ENCODE data around the gene DNAJA2. TPM values are rescaled to one million over a fixed set of nuclear protein-coding genes. Genes with fewer than 3 reads are reported as not detected.

Gene DNAJA2
- total RNA-seq, 2 experiments from 2014 or later, result 53.9 to 54.1 TPM

DNA sequence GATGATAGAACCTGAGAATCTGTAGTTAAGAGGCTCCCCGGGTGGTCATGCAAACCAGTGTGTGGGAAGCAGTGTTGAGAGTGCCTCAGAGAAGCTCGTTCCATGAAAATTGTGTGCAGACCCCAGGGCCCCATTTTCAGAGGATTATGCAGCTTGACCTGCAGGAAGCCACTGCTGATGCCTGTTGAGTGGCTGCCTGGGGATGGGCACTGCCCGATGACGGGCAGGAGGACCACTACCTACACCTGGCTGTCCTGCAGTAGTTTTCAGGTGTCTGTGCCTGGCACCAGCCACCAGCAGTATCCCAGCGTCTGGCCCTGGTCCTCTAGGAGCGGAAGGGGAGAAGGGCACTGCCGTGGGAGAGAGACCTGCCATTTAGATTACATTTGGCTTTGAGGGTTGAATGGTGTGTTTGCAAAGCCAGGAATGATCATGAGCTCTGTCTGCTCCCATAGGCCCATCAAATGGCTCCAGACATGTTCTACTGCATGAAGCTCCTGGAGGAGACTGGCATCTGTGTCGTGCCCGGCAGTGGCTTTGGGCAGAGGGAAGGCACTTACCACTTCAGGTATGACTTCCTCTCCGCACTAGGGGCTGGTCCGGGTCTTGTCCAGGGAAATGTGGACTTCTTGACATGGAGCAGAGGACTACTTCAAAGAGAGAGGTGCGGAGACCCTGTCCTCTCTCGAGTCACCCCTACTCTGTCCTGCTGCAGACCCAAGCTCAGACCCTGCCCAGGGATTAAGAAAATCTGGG lies 46.8 kb downstream of the DNAJA2 start:
- no peak for ATAC-seq
- DNase-seq, result no peak
- peaks cover 1% of the 10 kb centered on the region for H3K4me1 Mint-ChIP-seq (ENCODE audit: low read depth)
- no peaks in the 10 kb centered on the region for H3K27me3 Mint-ChIP-seq (ENCODE audit: low read depth)
- no peak overlapping the region for H3K4me3 Mint-ChIP-seq
- ChIA-PET POLR2A (no interaction called here), CTCF (interaction anchor here (0.6 to 6.2 kb wide), 4 partner anchors 10 to 368 kb away, joined by 3 to 37 read pairs (median 4); no protein-coding TSS in a partner anchor)
- peaks cover 2% of the 10 kb centered on the region for H3K36me3 Mint-ChIP-seq (ENCODE audit: low read depth)
- H3K27ac Mint-ChIP-seq, result no peak overlapping the region
- H3K9me3 Mint-ChIP-seq (ENCODE audit: insufficient read depth), result no peaks in the 10 kb centered on the region

DNA sequence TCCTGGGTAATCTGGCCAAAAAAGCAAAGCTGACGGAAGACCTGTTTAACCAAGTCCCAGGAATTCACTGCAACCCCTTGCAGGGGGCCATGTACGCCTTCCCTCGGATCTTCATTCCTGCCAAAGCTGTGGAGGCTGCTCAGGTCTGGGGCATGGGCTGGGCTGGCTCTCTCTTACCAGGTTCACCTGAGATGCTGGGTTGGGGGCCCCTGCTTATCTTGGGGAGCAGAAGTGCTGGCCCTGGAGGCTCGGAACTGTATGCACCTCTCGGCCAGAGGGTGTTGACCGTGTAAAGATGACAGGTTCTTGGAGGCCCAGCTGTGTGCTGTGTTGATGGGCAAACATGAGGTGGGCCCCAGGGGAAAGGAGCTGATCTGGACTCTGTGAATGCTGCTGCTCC lies 49.1 kb downstream of the DNAJA2 start:
- Mint-ChIP-seq H3K27ac (no peak overlapping the region), H3K4me3 (no peak overlapping the region), H3K36me3 (ENCODE audit: low read depth) (peaks cover 2% of the 10 kb centered on the region), H3K9me3 (ENCODE audit: insufficient read depth) (no peaks in the 10 kb centered on the region), H3K27me3 (ENCODE audit: low read depth) (no peaks in the 10 kb centered on the region), H3K4me1 (ENCODE audit: low read depth) (no peaks in the 10 kb centered on the region)
- POLR2A ChIA-PET, result no interaction called here
- DNase-seq (no peak), ATAC-seq (no peak)
- CTCF ChIA-PET, result interaction anchor here (0.8 kb wide), 1 partner anchor 251 kb away, joined by 3 read pairs; no protein-coding TSS in a partner anchor

DNA sequence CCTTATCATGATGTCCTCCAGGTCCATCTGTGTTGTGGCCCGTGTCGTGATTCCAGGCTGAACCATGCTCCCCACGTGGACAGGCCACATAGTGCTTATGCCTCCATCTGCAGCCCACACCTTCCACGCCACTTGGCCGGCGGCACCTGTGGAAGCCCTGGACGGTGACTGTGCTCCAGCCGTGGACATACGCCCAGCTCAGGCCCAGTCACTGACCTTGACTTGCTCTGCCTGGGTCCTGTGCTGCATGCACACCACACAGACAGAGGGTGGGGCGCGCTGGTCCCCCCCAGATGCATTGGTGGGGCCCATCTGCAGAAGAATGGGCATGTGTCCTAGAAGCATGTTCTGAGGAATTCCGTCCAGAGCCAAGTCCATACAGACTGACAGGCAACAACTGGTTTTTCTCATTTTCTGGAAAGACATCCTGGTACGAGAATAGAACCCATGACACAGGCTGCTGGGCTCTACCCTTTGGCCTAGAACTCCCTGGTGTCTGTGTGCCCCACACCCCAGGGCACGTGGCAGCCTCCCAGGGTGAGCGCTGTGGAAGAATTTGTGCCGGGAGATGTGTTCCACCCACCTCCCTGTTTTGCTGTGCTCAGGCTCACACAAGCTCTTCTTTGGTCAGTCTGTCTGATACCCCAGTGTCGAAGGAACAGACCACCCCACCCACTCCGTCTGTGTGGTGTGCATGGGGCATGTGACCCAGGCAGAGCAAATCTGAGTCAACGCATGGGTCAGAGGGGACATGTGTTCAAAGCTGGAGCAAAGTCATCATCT lies 49.8 kb downstream of the DNAJA2 start:
- ATAC-seq, result no peak
- no peaks in the 10 kb centered on the region for H3K9me3 Mint-ChIP-seq (ENCODE audit: insufficient read depth)
- H3K27me3 Mint-ChIP-seq (ENCODE audit: low read depth), result no peaks in the 10 kb centered on the region
- ChIA-PET CTCF (interaction anchor here (0.8 to 1.0 kb wide), 2 partner anchors 15 to 250 kb away, joined by 3 read pairs; no protein-coding TSS in a partner anchor), POLR2A (no interaction called here)
- H3K27ac Mint-ChIP-seq, result no peak overlapping the region
- no peak overlapping the region for H3K4me3 Mint-ChIP-seq
- no peak for DNase-seq
- no peaks in the 10 kb centered on the region for H3K4me1 Mint-ChIP-seq (ENCODE audit: low read depth)
- peaks cover 2% of the 10 kb centered on the region for H3K36me3 Mint-ChIP-seq (ENCODE audit: low read depth)

DNA sequence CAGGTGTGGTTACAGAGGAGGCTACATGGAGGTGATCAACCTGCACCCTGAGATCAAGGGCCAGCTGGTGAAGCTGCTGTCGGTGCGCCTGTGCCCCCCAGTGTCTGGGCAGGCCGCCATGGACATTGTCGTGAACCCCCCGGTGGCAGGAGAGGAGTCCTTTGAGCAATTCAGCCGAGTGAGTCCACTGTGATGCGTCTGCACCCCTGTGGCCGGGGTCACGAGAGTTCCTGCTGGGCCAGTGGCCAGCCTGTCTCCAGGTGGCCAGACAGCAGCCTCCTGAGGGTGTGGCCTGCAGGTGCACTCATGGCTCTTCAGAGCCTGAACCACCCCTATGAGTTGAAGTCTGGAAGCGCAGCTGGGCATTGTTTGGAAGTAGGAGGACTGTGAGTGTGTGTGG lies 51.2 kb downstream of the DNAJA2 start:
- Mint-ChIP-seq H3K36me3 (ENCODE audit: low read depth) (peaks cover 2% of the 10 kb centered on the region), H3K9me3 (ENCODE audit: insufficient read depth) (no peaks in the 10 kb centered on the region), H3K4me1 (ENCODE audit: low read depth) (no peaks in the 10 kb centered on the region), H3K27me3 (ENCODE audit: low read depth) (no peaks in the 10 kb centered on the region), H3K27ac (no peak overlapping the region), H3K4me3 (no peak overlapping the region)
- ATAC-seq (no peak), DNase-seq (no peak)
- CTCF ChIA-PET, result interaction anchor here (1.0 kb wide), 1 partner anchor 14 kb away, joined by 3 read pairs; no protein-coding TSS in a partner anchor
- POLR2A ChIA-PET, result interaction anchor here (0.6 kb wide), 1 partner anchor 114 kb away, joined by 3 read pairs; no protein-coding TSS in a partner anchor

DNA sequence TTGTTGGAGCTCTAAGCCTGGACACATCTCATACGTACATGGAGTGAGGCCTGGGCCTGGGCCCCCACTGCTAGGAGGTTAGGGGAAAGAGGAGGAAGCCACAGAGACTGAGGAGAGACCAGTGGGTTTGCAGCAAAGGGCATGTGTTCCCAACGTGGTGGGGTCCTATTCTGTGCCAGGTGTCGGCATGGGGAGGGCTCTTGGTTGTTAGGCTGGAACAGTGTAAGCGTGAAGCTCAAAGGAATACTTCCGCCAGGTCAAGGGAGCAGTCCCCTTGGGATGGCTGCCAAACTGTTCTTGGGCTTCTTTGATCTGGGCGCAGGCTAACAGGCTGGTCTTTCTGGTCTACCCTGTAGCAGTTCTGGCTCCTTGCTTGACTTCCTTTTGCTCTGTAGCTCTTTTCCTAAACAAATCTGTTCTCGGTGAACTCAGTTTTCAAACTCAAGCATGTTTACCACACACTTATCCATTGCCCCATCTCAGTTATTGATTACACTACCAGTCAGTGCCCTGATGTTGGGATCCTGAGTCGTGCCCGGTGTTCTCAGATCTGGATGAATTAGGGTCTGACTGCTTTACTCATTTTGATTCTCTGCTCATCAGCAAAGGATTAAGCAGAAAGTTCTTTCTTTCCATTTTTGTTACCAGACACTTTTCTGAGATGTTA lies 52.9 kb downstream of the DNAJA2 start:
- no peak for ATAC-seq
- CTCF ChIA-PET, result interaction anchor here (1.7 to 2.2 kb wide), 3 partner anchors 10 to 67 kb away, joined by 5 to 10 read pairs (median 8); no protein-coding TSS in a partner anchor
- POLR2A ChIA-PET, result interaction anchor here (0.6 kb wide), 1 partner anchor 12 kb away, joined by 3 read pairs; no protein-coding TSS in a partner anchor
- Mint-ChIP-seq H3K27me3 (ENCODE audit: low read depth) (no peaks in the 10 kb centered on the region), H3K27ac (no peak overlapping the region), H3K36me3 (ENCODE audit: low read depth) (peaks cover 3% of the 10 kb centered on the region), H3K4me1 (ENCODE audit: low read depth) (no peaks in the 10 kb centered on the region), H3K9me3 (ENCODE audit: insufficient read depth) (no peaks in the 10 kb centered on the region), H3K4me3 (no peak overlapping the region)
- no peak for DNase-seq

DNA sequence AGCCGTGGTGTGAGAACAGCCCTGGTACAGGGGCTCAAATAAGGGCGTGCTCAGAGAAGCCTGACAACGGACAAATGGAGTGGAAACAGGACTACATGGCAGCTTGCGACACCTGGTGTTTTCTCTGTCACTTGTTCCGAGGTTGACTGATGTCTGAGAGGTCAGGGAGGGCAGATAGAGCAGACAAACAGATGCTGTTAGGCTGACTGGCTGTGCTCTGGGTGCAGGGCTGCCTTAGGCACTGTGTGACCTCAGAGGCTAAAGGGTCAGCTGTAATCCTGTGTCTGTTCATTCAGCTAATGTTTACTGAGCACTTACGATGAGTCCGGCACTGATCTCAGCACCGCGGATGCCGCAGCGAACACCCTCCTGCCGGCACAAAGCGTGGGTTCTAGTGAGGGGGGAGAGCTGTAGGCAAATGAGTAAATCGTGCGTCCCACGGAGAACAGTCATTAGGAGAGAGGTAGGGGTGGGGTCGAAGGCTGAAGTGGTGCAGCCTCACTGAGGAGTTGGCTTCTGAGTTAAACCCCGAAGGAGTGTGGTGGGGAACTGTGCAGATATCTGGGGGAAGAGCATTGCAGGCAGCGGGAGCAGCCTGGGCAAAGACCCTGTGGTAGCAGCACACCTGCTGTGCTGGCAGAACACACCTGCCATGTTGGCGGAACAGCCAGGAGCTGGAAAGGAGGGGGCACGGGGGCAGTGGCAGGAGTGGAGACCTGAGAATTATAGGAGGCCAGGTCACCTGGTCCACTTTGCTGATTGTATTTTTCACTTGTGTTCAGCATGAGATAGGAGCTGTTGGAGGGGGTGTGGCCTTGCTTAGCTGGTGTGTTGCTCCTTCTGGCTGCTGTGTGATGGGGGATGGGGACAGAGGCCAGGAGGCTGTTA lies 54.3 kb downstream of the DNAJA2 start:
- POLR2A ChIA-PET, result no interaction called here
- no peak for DNase-seq

DNA sequence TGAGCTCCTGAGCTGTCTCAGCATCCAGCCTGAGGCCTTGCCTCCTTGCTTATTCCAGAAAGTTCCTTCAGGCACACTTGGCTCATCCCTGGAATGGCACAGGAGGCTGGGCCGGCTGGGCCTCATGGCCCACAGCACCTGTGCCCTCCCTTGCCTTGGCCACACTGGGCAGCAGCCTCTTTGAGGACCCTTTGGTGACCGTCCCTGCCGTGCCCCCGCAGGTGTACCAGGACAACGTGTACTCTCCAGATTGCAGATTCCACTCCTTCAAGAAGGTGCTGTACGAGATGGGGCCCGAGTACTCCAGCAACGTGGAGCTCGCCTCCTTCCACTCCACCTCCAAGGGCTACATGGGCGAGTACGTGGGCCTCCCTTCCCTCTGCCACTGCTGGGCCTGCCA lies 55.1 kb downstream of the DNAJA2 start:
- Mint-ChIP-seq H3K27me3 (ENCODE audit: low read depth) (no peaks in the 10 kb centered on the region), H3K27ac (no peak overlapping the region), H3K4me3 (no peak overlapping the region), H3K36me3 (ENCODE audit: low read depth) (peaks cover 8% of the 10 kb centered on the region), H3K9me3 (ENCODE audit: insufficient read depth) (no peaks in the 10 kb centered on the region), H3K4me1 (ENCODE audit: low read depth) (no peaks in the 10 kb centered on the region)
- ATAC-seq, result no peak
- ChIA-PET CTCF (interaction anchor here (2.2 kb wide), 1 partner anchor 10 kb away, joined by 8 read pairs; no protein-coding TSS in a partner anchor), POLR2A (no interaction called here)
- no peak for DNase-seq

More for the DNA sequence above, 54.3 kb downstream of the DNAJA2 start:
- no peak for ATAC-seq
- Mint-ChIP-seq H3K4me1 (ENCODE audit: low read depth) (no peaks in the 10 kb centered on the region), H3K4me3 (no peak overlapping the region), H3K27me3 (ENCODE audit: low read depth) (no peaks in the 10 kb centered on the region), H3K36me3 (ENCODE audit: low read depth) (peaks cover 8% of the 10 kb centered on the region), H3K27ac (no peak overlapping the region), H3K9me3 (ENCODE audit: insufficient read depth) (no peaks in the 10 kb centered on the region)
- CTCF ChIA-PET, result interaction anchor here (1.7 to 2.2 kb wide), 3 partner anchors 11 to 65 kb away, joined by 5 to 10 read pairs (median 8); no protein-coding TSS in a partner anchor

DNA sequence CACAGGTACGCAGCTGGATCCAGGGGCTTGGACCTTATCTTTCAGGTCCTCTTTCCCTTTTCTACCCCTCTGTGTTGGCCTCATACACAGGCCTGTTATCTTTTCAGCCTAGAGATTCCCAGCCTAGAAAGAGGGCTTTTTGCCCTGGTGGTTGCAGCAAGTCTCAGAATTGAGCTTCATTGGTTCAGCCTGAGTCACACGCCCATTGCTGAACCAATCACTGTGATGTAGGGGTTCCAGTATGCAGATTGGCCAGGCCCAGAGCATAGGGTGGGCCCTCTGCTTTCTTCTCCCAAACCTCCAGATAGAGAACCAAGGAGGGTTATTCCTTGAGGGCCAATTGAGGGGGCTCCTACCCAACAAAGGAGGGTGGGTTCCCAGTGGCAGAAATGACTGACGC lies 56.5 kb downstream of the DNAJA2 start:
- no peak overlapping the region for H3K4me3 Mint-ChIP-seq
- no peak for DNase-seq
- POLR2A ChIA-PET, result no interaction called here

DNA sequence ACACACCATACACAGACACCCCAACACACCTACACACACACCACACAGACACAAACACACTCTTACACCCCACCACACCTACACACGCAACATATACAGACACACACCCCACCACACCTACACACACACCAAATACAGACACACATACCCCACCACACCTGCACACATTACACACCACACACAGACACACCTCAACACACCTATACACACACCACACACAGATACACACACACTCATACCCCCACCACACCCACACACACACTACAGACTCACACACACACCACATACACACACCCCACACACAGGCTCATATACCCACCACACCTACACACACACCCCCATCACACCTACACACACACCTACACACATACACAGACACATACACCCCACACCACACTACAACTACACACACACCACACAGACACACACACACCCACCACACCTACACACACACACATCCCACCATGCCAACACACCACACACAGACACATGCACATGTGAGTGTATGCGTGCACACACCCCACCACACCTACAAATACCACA lies 57.9 kb downstream of the DNAJA2 start:
- CTCF ChIA-PET, result interaction anchor here (1.2 kb wide), 1 partner anchor 242 kb away, joined by 4 read pairs; no protein-coding TSS in a partner anchor
- H3K27ac Mint-ChIP-seq, result no peak overlapping the region
- peaks cover 11% of the 10 kb centered on the region for H3K36me3 Mint-ChIP-seq (ENCODE audit: low read depth)

More for the DNA sequence above, 56.5 kb downstream of the DNAJA2 start:
- CTCF ChIA-PET, result interaction anchor here (0.6 to 1.5 kb wide), 5 partner anchors 9 to 121 kb away, joined by 3 to 6 read pairs (median 3); no protein-coding TSS in a partner anchor
- no peaks in the 10 kb centered on the region for H3K4me1 Mint-ChIP-seq (ENCODE audit: low read depth)
- no peaks in the 10 kb centered on the region for H3K27me3 Mint-ChIP-seq (ENCODE audit: low read depth)
- H3K36me3 Mint-ChIP-seq (ENCODE audit: low read depth), result peaks cover 6% of the 10 kb centered on the region
- ATAC-seq, result no peak
- no peaks in the 10 kb centered on the region for H3K9me3 Mint-ChIP-seq (ENCODE audit: insufficient read depth)
- no peak overlapping the region for H3K27ac Mint-ChIP-seq

DNA sequence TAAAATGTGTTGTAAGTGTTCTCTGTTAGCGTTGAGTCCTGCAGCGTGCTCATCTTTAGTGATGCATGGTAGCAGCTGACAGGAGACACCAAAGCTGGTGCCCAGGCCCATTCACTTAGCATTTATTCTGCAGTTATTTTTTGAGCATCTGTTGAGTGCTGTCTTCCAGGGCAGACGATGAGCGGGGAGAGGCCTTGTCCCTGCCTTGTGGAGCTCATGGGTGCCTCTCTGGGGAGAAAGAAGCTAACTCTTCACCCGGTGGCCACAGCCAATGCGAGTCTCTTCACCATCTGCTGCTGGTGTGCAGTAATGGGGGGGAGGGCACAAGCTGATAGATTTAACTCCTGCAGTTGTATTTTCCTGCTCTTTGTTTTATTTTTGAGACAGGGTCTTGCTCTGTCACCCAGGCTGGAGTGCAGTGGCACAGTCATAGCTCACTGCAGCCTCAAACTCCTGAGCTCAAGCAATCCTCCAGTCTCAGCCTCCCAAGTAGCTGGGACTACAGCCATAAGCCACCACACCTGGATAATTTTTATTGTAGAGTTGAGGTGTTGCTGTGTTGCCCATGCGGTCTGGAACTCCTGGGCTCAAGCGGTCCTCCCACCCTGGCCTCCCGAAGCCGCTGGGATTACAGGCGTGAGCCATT lies 58.8 kb downstream of the DNAJA2 start:
- no peak overlapping the region for H3K4me3 Mint-ChIP-seq
- DNase-seq (no peak), ATAC-seq (no peak)
- CTCF ChIA-PET, result interaction anchor here (1.2 to 8.5 kb wide), 2 partner anchors 62 to 241 kb away, joined by 4 to 118 read pairs; no protein-coding TSS in a partner anchor
- H3K27ac Mint-ChIP-seq, result no peak overlapping the region
- no peaks in the 10 kb centered on the region for H3K9me3 Mint-ChIP-seq (ENCODE audit: insufficient read depth)
- H3K36me3 Mint-ChIP-seq (ENCODE audit: low read depth), result peaks cover 11% of the 10 kb centered on the region
- POLR2A ChIA-PET, result interaction anchor here (0.8 kb wide), 1 partner anchor 294 kb away, joined by 3 read pairs; the partner anchor contains the start of gene SHCBP1
- no peaks in the 10 kb centered on the region for H3K27me3 Mint-ChIP-seq (ENCODE audit: low read depth)
- peaks cover 6% of the 10 kb centered on the region for H3K4me1 Mint-ChIP-seq (ENCODE audit: low read depth)

More for the DNA sequence above, 57.9 kb downstream of the DNAJA2 start:
- Mint-ChIP-seq H3K4me1 (ENCODE audit: low read depth) (peaks cover 6% of the 10 kb centered on the region), H3K4me3 (no peak overlapping the region), H3K9me3 (ENCODE audit: insufficient read depth) (no peaks in the 10 kb centered on the region), H3K27me3 (ENCODE audit: low read depth) (no peaks in the 10 kb centered on the region)
- no peak for ATAC-seq
- DNase-seq, result no peak
- POLR2A ChIA-PET, result interaction anchor here (0.8 kb wide), 1 partner anchor 295 kb away, joined by 3 read pairs; the partner anchor contains the start of gene SHCBP1

Data from activated CD8-positive, alpha-beta T cell treated with anti-CD3 and anti-CD28 coated beads, Interleukin-2, amount 10 ng/mL, durations not matched to agents 7 days and 5 days (primary cell).